ENCODE results near the gene PEX16. TPM values are rescaled to one million over a fixed set of nuclear protein-coding genes. Genes with fewer than 3 reads are reported as not detected.

PEX16 gene
- polyA plus RNA-seq, 10 donors = 7.6 to 13.9 (median 10.2) TPM

GRCh38 chr11:45900175-45900800 is 17.4 kb downstream of the PEX16 start:
- peak in 1 of 3 donors; percentile 62 for DNase-seq

- peak; percentile 83 to 96 (median 94) for DNase-seq
These were observed 18.1 kb downstream of the PEX16 start for GRCh38 chr11:45899448-45900174.

GRCh38 chr11:45899086-45899447 is 18.6 kb downstream of the PEX16 start:
- no peak for DNase-seq

GRCh38 chr11:45897556-45897955 is 20.1 kb downstream of the PEX16 start:
- DNase-seq = no peak

- DNase-seq = peak; percentile 54 to 80 (median 65)
These were observed 21.2 kb downstream of the PEX16 start for GRCh38 chr11:45896422-45896984.

GRCh38 chr11:45895553-45896259 is 22.0 kb downstream of the PEX16 start:
- DNase-seq = no peak

- DNase-seq = no peak
These were observed 23.0 kb downstream of the PEX16 start for GRCh38 chr11:45894555-45895247.

GRCh38 chr11:45892856-45893255 is 24.8 kb downstream of the PEX16 start:
- DNase-seq = no peak

- no peak for DNase-seq
These were observed 26.7 kb downstream of the PEX16 start for GRCh38 chr11:45890886-45891550.

GRCh38 chr11:45889966-45890365 is 27.7 kb downstream of the PEX16 start:
- DNase-seq = no peak

GRCh38 chr11:45889555-45889954 is 28.1 kb downstream of the PEX16 start:
- no peak for DNase-seq

- no peak for DNase-seq
These were observed 30.1 kb downstream of the PEX16 start for GRCh38 chr11:45887587-45887986.

GRCh38 chr11:45886816-45887520 is 30.7 kb downstream of the PEX16 start:
- no peak for DNase-seq

GRCh38 chr11:45885921-45886721 is 31.6 kb downstream of the PEX16 start:
- DNase-seq = no peak

- peak; percentile 21 to 58 (median 40) for DNase-seq
These were observed 32.3 kb downstream of the PEX16 start, which contains the start of gene MAPK8IP1 for GRCh38 chr11:45885274-45885920. TSS of gene MAPK8IP1 (plus strand) at chr11:45885651. CDS start at chr11:45885821, 170 bp downstream.

- DNase-seq = no peak
These were observed 33.0 kb downstream of the PEX16 start for GRCh38 chr11:45884596-45885185.

- no peak for DNase-seq
These were observed 35.8 kb downstream of the PEX16 start for GRCh38 chr11:45881708-45882368.

All from muscle of back (tissue), 11 donors.